HFFc6 (cell line): ENCODE data around the gene LIN9. TPM values are rescaled to one million over a fixed set of nuclear protein-coding genes. Genes with fewer than 3 reads are reported as not detected.

Source experiments
- DNase-seq: peaks from one replicate; pipeline ENCODE4 v3.0.0-alpha.2; 2018
- H3K27ac Mint-ChIP-seq: 2 replicates; pipeline ENCODE4 v1.8.0; 2020; ENCODE audit warnings: mild to moderate bottlenecking, mixed read lengths
- H3K27me3 Mint-ChIP-seq: 2 replicates; pipeline ENCODE4 v1.8.0; 2021; ENCODE audit warnings: mild to moderate bottlenecking, moderate library complexity, mixed read lengths; ENCODE audit not compliant: insufficient read depth
- H3K36me3 Mint-ChIP-seq: 2 replicates; pipeline ENCODE4 v1.8.0; 2021; ENCODE audit warnings: low read depth, mixed read lengths
- H3K4me1 Mint-ChIP-seq: 2 replicates; pipeline ENCODE4 v1.8.0; 2020; ENCODE audit warnings: low read depth, mixed read lengths
- H3K4me3 Mint-ChIP-seq: 2 replicates; pipeline ENCODE4 v1.8.0; 2020; ENCODE audit warnings: mild to moderate bottlenecking, moderate library complexity, mixed read lengths
- H3K9me3 Mint-ChIP-seq: 2 replicates; pipeline ENCODE4 v1.8.0; 2020; ENCODE audit warnings: mild to moderate bottlenecking, mixed read lengths
- CTCF ChIP-seq: fragments of 200-600 bp; sonication (generic); IDR thresholded peaks from 2 replicates; pipeline ENCODE4 v1.5.0; 2021; ENCODE audit warnings: antibody characterized with exemption, mild to moderate bottlenecking
- total RNA-seq, 6 experiments: library from RNA; stranded (reverse); fragmentation: NEBNext Ultra II Directional; extraction: Animal tissue kit (Norgen Biotek cat#: 25700); gene quantifications; 2 replicates in 1 of 6; 3 replicates in 5 of 6; pipeline ENCODE4 v1.2.3, GENCODE V29; 2021

The LIN9 gene
- total RNA-seq, 6 experiments from 2014 or later: 3.6 to 5.2 (median 4.5) TPM

GRCh38 chr1:226353698-226354525, 44.9 kb upstream of the LIN9 start:
- Mint-ChIP-seq H3K27ac (no peak overlapping the region), H3K4me1 (no peaks in the 10 kb centered on the region), H3K36me3 (peaks cover under 1% of the 10 kb centered on the region; the same call in 1 of the 2 replicates), H3K9me3 (no peaks in the 10 kb centered on the region), H3K27me3 (peaks cover 12% of the 10 kb centered on the region), H3K4me3 (no peak overlapping the region)
- TF ChIP-seq CTCF: no peak
- no peak for DNase-seq

GRCh38 chr1:226351709-226352108, 42.7 kb upstream of the LIN9 start:
- Mint-ChIP-seq H3K4me3 (no peak overlapping the region), H3K4me1 (no peaks in the 10 kb centered on the region), H3K9me3 (no peaks in the 10 kb centered on the region), H3K36me3 (no peaks in the 10 kb centered on the region), H3K27me3 (peaks cover 13% of the 10 kb centered on the region), H3K27ac (no peak overlapping the region)
- DNase-seq: no peak
- TF ChIP-seq CTCF: no peak

GRCh38 chr1:226350519-226350865, 41.5 kb upstream of the LIN9 start:
- DNase-seq: no peak
- no peaks in the 10 kb centered on the region for H3K36me3 Mint-ChIP-seq
- no peaks in the 10 kb centered on the region for H3K9me3 Mint-ChIP-seq
- H3K4me1 Mint-ChIP-seq: no peaks in the 10 kb centered on the region
- no peak overlapping the region for H3K4me3 Mint-ChIP-seq
- no peak overlapping the region for H3K27ac Mint-ChIP-seq
- H3K27me3 Mint-ChIP-seq: peaks cover 10% of the 10 kb centered on the region
- TF ChIP-seq CTCF: no peak

GRCh38 chr1:226349801-226350518, 41.0 kb upstream of the LIN9 start:
- no peak for TF ChIP-seq CTCF
- Mint-ChIP-seq H3K27ac (no peak overlapping the region), H3K36me3 (no peaks in the 10 kb centered on the region), H3K4me3 (no peak overlapping the region), H3K9me3 (no peaks in the 10 kb centered on the region), H3K4me1 (no peaks in the 10 kb centered on the region), H3K27me3 (peaks cover 10% of the 10 kb centered on the region)
- DNase-seq: no peak

GRCh38 chr1:226349081-226349480, 40.1 kb upstream of the LIN9 start:
- Mint-ChIP-seq H3K27ac (no peak overlapping the region), H3K4me3 (no peak overlapping the region), H3K9me3 (no peaks in the 10 kb centered on the region), H3K27me3 (peaks cover 10% of the 10 kb centered on the region), H3K4me1 (no peaks in the 10 kb centered on the region), H3K36me3 (no peaks in the 10 kb centered on the region)
- no peak for TF ChIP-seq CTCF
- DNase-seq: no peak
